WTC11 (cell line): ENCODE measurements around the gene INPP5K. TPM values are rescaled to one million over a fixed set of nuclear protein-coding genes. Genes with fewer than 3 reads are reported as not detected.

Experiments
- ATAC-seq: fragments of 200-7000 bp; cut with Tn5 transposase; 2 replicates; pipeline ENCODE4 v1.10.0; 2021; ENCODE audit warnings: mild to moderate bottlenecking, moderate library complexity
- CTCF ChIA-PET: fragments of 300-600 bp; sonication (Branson Sonifier 250); formaldehyde crosslinking; loops from one replicate; lab custom pipeline; 2021; ENCODE audit warnings: antibody characterized with exemption; lab: Charles Lee
- POLR2A ChIA-PET: fragments of 350-600 bp; sonication (Branson Sonifier 250); formaldehyde crosslinking; loops from one replicate; lab custom pipeline; 2021; ENCODE audit warnings: antibody characterized with exemption; lab: Charles Lee
- DNase-seq: peaks from one replicate; pipeline ENCODE4 v3.0.0; 2021; ENCODE audit warnings: low spot score
- H3K27ac Mint-ChIP-seq: 2 replicates; pipeline ENCODE4 v1.8.0; 2021; ENCODE audit warnings: mixed read lengths
- H3K27me3 Mint-ChIP-seq: 2 replicates; pipeline ENCODE4 v1.8.0; 2021; ENCODE audit warnings: low read depth, mild to moderate bottlenecking, moderate library complexity, mixed read lengths
- H3K36me3 Mint-ChIP-seq: 2 replicates; pipeline ENCODE4 v1.8.0; 2021; ENCODE audit warnings: mixed read lengths
- H3K4me1 Mint-ChIP-seq: 2 replicates; pipeline ENCODE4 v1.8.0; 2022; ENCODE audit warnings: mixed read lengths
- H3K4me3 Mint-ChIP-seq: 2 replicates; pipeline ENCODE4 v1.8.0; 2021; ENCODE audit warnings: mild to moderate bottlenecking, moderate library complexity, mixed read lengths
- H3K9me3 Mint-ChIP-seq: 2 replicates; pipeline ENCODE4 v1.8.0; 2021; ENCODE audit warnings: mixed read lengths
- ARID4B ChIP-seq: sonication (generic); formaldehyde crosslinking; IDR thresholded peaks from 2 replicates; pipeline ENCODE4 v1.8.0; 2023; ENCODE audit warnings: missing genetic modification reagents, mild to moderate bottlenecking, borderline replicate concordance
- CREB1 ChIP-seq: sonication (generic); formaldehyde crosslinking; IDR thresholded peaks from 2 replicates; pipeline ENCODE4 v1.8.0; 2023; ENCODE audit warnings: mild to moderate bottlenecking, missing genetic modification reagents
- ELF4 ChIP-seq: sonication (generic); formaldehyde crosslinking; IDR thresholded peaks from 2 replicates; pipeline ENCODE4 v1.8.1; 2022; ENCODE audit warnings: low read depth, mild to moderate bottlenecking, moderate library complexity, missing genetic modification reagents
- JAZF1 ChIP-seq: fragments of 250-450 bp; sonication (Bioruptor Pico); IDR thresholded peaks from 2 replicates; pipeline ENCODE4 v1.9.0; 2021; ENCODE audit warnings: moderate library complexity, mild to moderate bottlenecking, inconsistent platforms
- KAT7 ChIP-seq: sonication (generic); formaldehyde crosslinking; IDR thresholded peaks from 2 replicates; pipeline ENCODE4 v1.8.1; 2023; ENCODE audit warnings: missing genetic modification reagents, mild to moderate bottlenecking, borderline replicate concordance
- NR3C1 ChIP-seq: sonication (generic); formaldehyde crosslinking; conservative IDR thresholded peaks from 2 replicates; pipeline ENCODE4 v1.8.1; 2023; ENCODE audit warnings: low read depth, mild to moderate bottlenecking, missing genetic modification reagents
- RELA ChIP-seq: sonication (generic); formaldehyde crosslinking; IDR thresholded peaks from 2 replicates; pipeline ENCODE4 v1.8.1; 2022; ENCODE audit warnings: missing genetic modification reagents, mild to moderate bottlenecking, borderline replicate concordance
- RORB ChIP-seq: fragments of 250-450 bp; sonication (Bioruptor Pico); IDR thresholded peaks from 2 replicates; pipeline ENCODE4 v1.9.0; 2021; ENCODE audit warnings: mild to moderate bottlenecking
- SMAD3 ChIP-seq: sonication (generic); formaldehyde crosslinking; IDR thresholded peaks from 2 replicates; pipeline ENCODE4 v1.8.0; 2022; ENCODE audit warnings: missing genetic modification reagents, mild to moderate bottlenecking, borderline replicate concordance
- SOX15 ChIP-seq: fragments of 250-450 bp; sonication (Bioruptor Pico); IDR thresholded peaks from 2 replicates; pipeline ENCODE4 v1.9.0; 2021; ENCODE audit warnings: mild to moderate bottlenecking
- STAT6 ChIP-seq: sonication (generic); formaldehyde crosslinking; conservative IDR thresholded peaks from 2 replicates; pipeline ENCODE4 v1.8.1; 2023; ENCODE audit warnings: mild to moderate bottlenecking, low read depth, missing genetic modification reagents, moderate library complexity
- TCF7 ChIP-seq: sonication (generic); formaldehyde crosslinking; IDR thresholded peaks from 2 replicates; pipeline ENCODE4 v1.8.0; 2022; ENCODE audit warnings: mild to moderate bottlenecking, low read depth, missing genetic modification reagents, moderate library complexity
- ZNF263 ChIP-seq: sonication (generic); formaldehyde crosslinking; IDR thresholded peaks from 2 replicates; pipeline ENCODE4 v1.8.1; 2022; ENCODE audit warnings: low read depth, mild to moderate bottlenecking, moderate library complexity, missing genetic modification reagents
- ZNF396 ChIP-seq: fragments of 250-450 bp; sonication (Bioruptor Pico); IDR thresholded peaks from 2 replicates; pipeline ENCODE4 v1.8.0; 2021; ENCODE audit warnings: mild to moderate bottlenecking, moderate library complexity, borderline replicate concordance
- ZNF416 ChIP-seq: fragments of 250-450 bp; sonication (Bioruptor Pico); IDR thresholded peaks from 2 replicates; pipeline ENCODE4 v1.9.0; 2021; ENCODE audit warnings: mild to moderate bottlenecking, inconsistent platforms
- total RNA-seq: library from RNA; stranded (reverse); gene quantifications from 3 replicates; pipeline ENCODE4 v1.2.3, GENCODE V29; 2021
- TF ChIP-seq, protein P1 (sequence below): sonication (generic); formaldehyde crosslinking; IDR thresholded peaks from 2 replicates; pipeline ENCODE4 v1.8.1; 2023; ENCODE audit warnings: mild to moderate bottlenecking, missing genetic modification reagents, borderline replicate concordance
- TF ChIP-seq, protein P2 (sequence below): fragments of 250-450 bp; sonication (Bioruptor Pico); IDR thresholded peaks from 2 replicates; pipeline ENCODE4 v1.9.0; 2021; ENCODE audit warnings: mild to moderate bottlenecking
- TF ChIP-seq, protein P3 (sequence below): sonication (generic); formaldehyde crosslinking; conservative IDR thresholded peaks from 2 replicates; pipeline ENCODE4 v1.8.1; 2022; ENCODE audit warnings: mild to moderate bottlenecking, missing genetic modification reagents
- TF ChIP-seq, protein P4 (sequence below): sonication (generic); formaldehyde crosslinking; IDR thresholded peaks from 2 replicates; pipeline ENCODE4 v1.8.1; 2023; ENCODE audit warnings: mild to moderate bottlenecking, missing genetic modification reagents

The INPP5K gene
- total RNA-seq, 1 experiment from 2014 or later = 26.8 TPM

DNA sequence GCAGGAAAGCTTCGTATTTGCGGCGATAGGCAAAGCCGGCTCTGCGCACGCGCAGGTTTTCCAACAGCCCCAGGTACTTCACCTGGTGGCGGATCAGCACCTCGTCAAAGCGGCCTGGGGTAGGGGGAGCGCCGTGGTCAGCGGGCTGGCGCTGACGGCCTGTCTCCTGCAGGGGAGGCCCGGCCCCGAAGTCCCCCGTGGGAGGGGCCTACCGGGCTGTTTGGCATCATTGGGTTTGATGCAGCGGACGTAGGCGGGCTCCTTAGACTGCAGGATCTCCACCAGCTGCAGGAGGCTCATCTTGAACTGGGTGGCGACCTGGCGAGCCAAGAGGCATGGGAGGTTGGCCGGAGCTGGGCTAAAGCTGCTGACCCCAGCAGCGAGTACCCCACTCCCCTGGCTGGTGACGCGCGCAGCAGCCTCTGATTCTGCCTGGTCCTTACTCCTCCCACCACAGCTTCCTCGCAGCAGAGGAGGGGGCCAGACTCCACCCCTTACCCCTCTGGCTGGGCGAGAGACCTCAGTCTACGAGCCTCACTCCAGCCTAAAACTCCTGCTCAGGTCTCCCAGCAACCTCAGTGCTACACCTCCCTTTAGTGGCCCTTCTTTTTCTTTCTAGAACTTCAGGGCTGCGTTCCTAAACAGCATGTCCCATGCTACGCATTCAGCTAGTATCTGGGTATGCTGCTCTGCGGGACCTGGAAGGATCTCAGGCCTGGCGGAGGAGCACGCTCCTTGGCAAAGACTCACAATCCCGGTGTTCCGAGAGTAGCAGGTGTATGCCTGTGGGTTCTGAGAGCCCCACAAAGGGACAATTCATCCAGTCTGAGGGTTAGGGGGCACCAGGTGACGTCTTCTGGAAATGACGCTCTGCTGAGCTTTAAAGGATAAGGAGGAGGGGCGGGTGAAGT, 44.2 kb downstream of the INPP5K start:
- Mint-ChIP-seq H3K9me3 (no peaks in the 10 kb centered on the region), H3K36me3 (peaks cover 28% of the 10 kb centered on the region), H3K27ac (peak overlapping the region; percentile 60; the same call in 1 of the 2 replicates), H3K27me3 (no peaks in the 10 kb centered on the region), H3K4me3 (no peak overlapping the region), H3K4me1 (peaks cover 9% of the 10 kb centered on the region)
- ChIA-PET CTCF (interaction anchor here (1.1 to 1.3 kb wide), 3 partner anchors 13 to 107 kb away, joined by 3 to 7 read pairs (median 4); no protein-coding TSS in a partner anchor), POLR2A (interaction anchor here (0.5 to 0.6 kb wide), 2 partner anchors 10 to 666 kb away, joined by 3 read pairs; no protein-coding TSS in a partner anchor)
- DNase-seq = no peak
- peak; percentile 34 for ATAC-seq
- TF ChIP-seq NR3C1 (CRISPR knock-in tag) (no peak), ARID4B (CRISPR knock-in tag) (no peak), ZNF416 (CRISPR knock-in tag) (no peak), CREB1 (CRISPR knock-in tag) (no peak), SOX15 (CRISPR knock-in tag) (no peak), RORB (CRISPR knock-in tag) (no peak), ZNF263 (CRISPR knock-in tag) (no peak), ELF4 (CRISPR knock-in tag) (no peak), RELA (CRISPR knock-in tag) (no peak), KAT7 (CRISPR knock-in tag) (no peak)
- TF ChIP-seq, protein P1, sequence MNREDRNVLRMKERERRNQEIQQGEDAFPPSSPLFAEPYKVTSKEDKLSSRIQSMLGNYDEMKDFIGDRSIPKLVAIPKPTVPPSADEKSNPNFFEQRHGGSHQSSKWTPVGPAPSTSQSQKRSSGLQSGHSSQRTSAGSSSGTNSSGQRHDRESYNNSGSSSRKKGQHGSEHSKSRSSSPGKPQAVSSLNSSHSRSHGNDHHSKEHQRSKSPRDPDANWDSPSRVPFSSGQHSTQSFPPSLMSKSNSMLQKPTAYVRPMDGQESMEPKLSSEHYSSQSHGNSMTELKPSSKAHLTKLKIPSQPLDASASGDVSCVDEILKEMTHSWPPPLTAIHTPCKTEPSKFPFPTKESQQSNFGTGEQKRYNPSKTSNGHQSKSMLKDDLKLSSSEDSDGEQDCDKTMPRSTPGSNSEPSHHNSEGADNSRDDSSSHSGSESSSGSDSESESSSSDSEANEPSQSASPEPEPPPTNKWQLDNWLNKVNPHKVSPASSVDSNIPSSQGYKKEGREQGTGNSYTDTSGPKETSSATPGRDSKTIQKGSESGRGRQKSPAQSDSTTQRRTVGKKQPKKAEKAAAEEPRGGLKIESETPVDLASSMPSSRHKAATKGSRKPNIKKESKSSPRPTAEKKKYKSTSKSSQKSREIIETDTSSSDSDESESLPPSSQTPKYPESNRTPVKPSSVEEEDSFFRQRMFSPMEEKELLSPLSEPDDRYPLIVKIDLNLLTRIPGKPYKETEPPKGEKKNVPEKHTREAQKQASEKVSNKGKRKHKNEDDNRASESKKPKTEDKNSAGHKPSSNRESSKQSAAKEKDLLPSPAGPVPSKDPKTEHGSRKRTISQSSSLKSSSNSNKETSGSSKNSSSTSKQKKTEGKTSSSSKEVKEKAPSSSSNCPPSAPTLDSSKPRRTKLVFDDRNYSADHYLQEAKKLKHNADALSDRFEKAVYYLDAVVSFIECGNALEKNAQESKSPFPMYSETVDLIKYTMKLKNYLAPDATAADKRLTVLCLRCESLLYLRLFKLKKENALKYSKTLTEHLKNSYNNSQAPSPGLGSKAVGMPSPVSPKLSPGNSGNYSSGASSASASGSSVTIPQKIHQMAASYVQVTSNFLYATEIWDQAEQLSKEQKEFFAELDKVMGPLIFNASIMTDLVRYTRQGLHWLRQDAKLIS (CRISPR knock-in tag) = no peak
- TF ChIP-seq, protein P2, sequence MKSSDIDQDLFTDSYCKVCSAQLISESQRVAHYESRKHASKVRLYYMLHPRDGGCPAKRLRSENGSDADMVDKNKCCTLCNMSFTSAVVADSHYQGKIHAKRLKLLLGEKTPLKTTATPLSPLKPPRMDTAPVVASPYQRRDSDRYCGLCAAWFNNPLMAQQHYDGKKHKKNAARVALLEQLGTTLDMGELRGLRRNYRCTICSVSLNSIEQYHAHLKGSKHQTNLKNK (CRISPR knock-in tag) = no peak
- TF ChIP-seq, protein P3, sequence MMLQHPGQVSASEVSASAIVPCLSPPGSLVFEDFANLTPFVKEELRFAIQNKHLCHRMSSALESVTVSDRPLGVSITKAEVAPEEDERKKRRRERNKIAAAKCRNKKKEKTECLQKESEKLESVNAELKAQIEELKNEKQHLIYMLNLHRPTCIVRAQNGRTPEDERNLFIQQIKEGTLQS = no peak

DNA sequence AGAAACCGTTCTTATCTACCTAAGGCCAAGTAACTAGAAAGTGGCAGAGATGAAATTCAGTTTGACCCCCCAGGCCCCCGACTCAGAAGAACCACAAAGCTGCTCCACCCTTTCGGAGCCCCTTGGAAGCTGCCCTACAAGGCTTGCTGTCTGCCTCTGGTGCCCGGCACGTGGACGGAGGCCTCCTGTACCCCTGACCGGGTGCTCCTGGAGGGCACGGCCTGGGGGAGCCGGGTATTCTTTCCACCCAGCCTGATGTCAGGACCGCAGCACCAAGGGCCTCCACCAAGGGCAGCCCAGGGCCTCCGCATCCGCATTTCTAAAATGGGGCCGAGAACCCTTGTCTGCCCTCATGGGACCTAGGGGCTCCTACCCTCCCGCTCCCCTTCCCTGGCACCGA, 44.9 kb downstream of the INPP5K start:
- ATAC-seq (no peak), DNase-seq (no peak)
- peaks cover 33% of the 10 kb centered on the region for H3K36me3 Mint-ChIP-seq
- H3K4me3 Mint-ChIP-seq = no peak overlapping the region
- ChIA-PET POLR2A (interaction anchor here (0.5 to 0.6 kb wide), 2 partner anchors 11 to 667 kb away, joined by 3 read pairs; no protein-coding TSS in a partner anchor), CTCF (interaction anchor here (1.3 kb wide), 1 partner anchor 106 kb away, joined by 4 read pairs; no protein-coding TSS in a partner anchor)
- H3K9me3 Mint-ChIP-seq = no peaks in the 10 kb centered on the region
- peaks cover 9% of the 10 kb centered on the region for H3K4me1 Mint-ChIP-seq
- no peaks in the 10 kb centered on the region for H3K27me3 Mint-ChIP-seq
- no peak overlapping the region for H3K27ac Mint-ChIP-seq
- TF ChIP-seq SMAD3 (CRISPR knock-in tag) = no peak
- TF ChIP-seq, protein P4, sequence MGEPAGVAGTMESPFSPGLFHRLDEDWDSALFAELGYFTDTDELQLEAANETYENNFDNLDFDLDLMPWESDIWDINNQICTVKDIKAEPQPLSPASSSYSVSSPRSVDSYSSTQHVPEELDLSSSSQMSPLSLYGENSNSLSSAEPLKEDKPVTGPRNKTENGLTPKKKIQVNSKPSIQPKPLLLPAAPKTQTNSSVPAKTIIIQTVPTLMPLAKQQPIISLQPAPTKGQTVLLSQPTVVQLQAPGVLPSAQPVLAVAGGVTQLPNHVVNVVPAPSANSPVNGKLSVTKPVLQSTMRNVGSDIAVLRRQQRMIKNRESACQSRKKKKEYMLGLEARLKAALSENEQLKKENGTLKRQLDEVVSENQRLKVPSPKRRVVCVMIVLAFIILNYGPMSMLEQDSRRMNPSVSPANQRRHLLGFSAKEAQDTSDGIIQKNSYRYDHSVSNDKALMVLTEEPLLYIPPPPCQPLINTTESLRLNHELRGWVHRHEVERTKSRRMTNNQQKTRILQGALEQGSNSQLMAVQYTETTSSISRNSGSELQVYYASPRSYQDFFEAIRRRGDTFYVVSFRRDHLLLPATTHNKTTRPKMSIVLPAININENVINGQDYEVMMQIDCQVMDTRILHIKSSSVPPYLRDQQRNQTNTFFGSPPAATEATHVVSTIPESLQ (CRISPR knock-in tag) = no peak
- TF ChIP-seq, protein P3 = no peak
- TF ChIP-seq JAZF1 = no peak
- no peak for TF ChIP-seq ZNF396 (CRISPR knock-in tag)
- TF ChIP-seq STAT6 (CRISPR knock-in tag) = no peak
- TF ChIP-seq TCF7 = no peak
